Measurements from ENCODE around the gene BTBD16. TPM values are rescaled to one million over a fixed set of nuclear protein-coding genes. Genes with fewer than 3 reads are reported as not detected.

The BTBD16 gene
- total and polyA plus RNA-seq, 2 of the 13 experiments (the other 11 are each of a cell fraction or from before 2014, with no cell fraction given), result 5.0 to 11.9 TPM

DNA sequence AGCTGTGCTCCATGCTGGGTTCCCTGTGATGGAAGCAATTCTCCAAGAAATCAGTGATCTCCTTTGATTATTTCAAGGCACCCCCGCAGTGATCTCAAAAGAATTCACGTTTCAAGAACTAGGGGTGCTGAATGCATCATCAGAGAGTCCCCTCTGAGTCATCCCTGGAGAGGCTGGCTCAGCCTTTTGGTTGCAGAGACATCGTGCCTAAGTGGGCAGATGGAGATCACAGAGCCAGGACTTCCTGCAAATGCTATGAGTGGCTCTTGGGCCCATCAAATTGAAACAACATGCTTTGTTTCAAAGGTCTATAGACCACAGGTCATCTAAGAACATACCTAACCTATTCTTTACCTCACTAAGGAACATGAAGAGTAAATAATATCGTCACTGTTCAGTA lies 61.9 kb downstream of the BTBD16 start (continued):
- TF ChIP-seq, protein P1, sequence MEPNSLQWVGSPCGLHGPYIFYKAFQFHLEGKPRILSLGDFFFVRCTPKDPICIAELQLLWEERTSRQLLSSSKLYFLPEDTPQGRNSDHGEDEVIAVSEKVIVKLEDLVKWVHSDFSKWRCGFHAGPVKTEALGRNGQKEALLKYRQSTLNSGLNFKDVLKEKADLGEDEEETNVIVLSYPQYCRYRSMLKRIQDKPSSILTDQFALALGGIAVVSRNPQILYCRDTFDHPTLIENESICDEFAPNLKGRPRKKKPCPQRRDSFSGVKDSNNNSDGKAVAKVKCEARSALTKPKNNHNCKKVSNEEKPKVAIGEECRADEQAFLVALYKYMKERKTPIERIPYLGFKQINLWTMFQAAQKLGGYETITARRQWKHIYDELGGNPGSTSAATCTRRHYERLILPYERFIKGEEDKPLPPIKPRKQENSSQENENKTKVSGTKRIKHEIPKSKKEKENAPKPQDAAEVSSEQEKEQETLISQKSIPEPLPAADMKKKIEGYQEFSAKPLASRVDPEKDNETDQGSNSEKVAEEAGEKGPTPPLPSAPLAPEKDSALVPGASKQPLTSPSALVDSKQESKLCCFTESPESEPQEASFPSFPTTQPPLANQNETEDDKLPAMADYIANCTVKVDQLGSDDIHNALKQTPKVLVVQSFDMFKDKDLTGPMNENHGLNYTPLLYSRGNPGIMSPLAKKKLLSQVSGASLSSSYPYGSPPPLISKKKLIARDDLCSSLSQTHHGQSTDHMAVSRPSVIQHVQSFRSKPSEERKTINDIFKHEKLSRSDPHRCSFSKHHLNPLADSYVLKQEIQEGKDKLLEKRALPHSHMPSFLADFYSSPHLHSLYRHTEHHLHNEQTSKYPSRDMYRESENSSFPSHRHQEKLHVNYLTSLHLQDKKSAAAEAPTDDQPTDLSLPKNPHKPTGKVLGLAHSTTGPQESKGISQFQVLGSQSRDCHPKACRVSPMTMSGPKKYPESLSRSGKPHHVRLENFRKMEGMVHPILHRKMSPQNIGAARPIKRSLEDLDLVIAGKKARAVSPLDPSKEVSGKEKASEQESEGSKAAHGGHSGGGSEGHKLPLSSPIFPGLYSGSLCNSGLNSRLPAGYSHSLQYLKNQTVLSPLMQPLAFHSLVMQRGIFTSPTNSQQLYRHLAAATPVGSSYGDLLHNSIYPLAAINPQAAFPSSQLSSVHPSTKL (CRISPR knock-in tag; IDR thresholded peaks at IDR 0.05), result peak; percentile 18; the same call in 1 of the 2 replicates
- TF ChIP-seq KMT2A (CRISPR knock-in tag; IDR thresholded peaks at IDR 0.05) (no peak), KDM6A (CRISPR knock-in tag; IDR thresholded peaks at IDR 0.05; ENCODE audit: low read depth) (no peak), ELF1 (CRISPR knock-in tag; IDR thresholded peaks at IDR 0.05) (no peak), BCL6 (CRISPR knock-in tag; IDR thresholded peaks at IDR 0.05) (no peak), SOX13 (IDR thresholded peaks at IDR 0.05) (no peak), SOX13 (CRISPR knock-in tag; conservative IDR thresholded peaks at IDR 0.05 in 1 of 2, IDR thresholded peaks at IDR 0.05 in 1 of 2) (peak in 1 of 2 experiments; percentile 10; a peak in 1 of 4 replicates), CEBPB (IDR thresholded peaks at IDR 0.05; ENCODE audit: borderline replicate concordance, low read depth, low read length) (no peak)
- TF ChIP-seq, protein P2, sequence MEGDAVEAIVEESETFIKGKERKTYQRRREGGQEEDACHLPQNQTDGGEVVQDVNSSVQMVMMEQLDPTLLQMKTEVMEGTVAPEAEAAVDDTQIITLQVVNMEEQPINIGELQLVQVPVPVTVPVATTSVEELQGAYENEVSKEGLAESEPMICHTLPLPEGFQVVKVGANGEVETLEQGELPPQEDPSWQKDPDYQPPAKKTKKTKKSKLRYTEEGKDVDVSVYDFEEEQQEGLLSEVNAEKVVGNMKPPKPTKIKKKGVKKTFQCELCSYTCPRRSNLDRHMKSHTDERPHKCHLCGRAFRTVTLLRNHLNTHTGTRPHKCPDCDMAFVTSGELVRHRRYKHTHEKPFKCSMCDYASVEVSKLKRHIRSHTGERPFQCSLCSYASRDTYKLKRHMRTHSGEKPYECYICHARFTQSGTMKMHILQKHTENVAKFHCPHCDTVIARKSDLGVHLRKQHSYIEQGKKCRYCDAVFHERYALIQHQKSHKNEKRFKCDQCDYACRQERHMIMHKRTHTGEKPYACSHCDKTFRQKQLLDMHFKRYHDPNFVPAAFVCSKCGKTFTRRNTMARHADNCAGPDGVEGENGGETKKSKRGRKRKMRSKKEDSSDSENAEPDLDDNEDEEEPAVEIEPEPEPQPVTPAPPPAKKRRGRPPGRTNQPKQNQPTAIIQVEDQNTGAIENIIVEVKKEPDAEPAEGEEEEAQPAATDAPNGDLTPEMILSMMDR (CRISPR knock-in tag; IDR thresholded peaks at IDR 0.05), result no peak
- TF ChIP-seq, protein P3, sequence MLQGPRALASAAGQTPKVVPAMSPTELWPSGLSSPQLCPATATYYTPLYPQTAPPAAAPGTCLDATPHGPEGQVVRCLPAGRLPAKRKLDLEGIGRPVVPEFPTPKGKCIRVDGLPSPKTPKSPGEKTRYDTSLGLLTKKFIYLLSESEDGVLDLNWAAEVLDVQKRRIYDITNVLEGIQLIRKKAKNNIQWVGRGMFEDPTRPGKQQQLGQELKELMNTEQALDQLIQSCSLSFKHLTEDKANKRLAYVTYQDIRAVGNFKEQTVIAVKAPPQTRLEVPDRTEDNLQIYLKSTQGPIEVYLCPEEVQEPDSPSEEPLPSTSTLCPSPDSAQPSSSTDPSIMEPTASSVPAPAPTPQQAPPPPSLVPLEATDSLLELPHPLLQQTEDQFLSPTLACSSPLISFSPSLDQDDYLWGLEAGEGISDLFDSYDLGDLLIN (CRISPR knock-in tag; IDR thresholded peaks at IDR 0.05; ENCODE audit: borderline replicate concordance), result no peak

Measured in HepG2 (cell line).